MM.1S (cell line): ENCODE data around the gene DLEC1.
"Not testable (repeated sequence)": the region's sequence is repeated elsewhere in the genome, so short reads cannot be mapped to it uniquely, and the experiment has no call there.

ENCODE experiments used
- DNase-seq: peaks from one replicate; pipeline ENCODE4 v3.0.0-alpha.2; 2015
- H2AFZ ChIP-seq: fragments of 300-600 bp; sonication (generic); 2 replicates; pipeline ENCODE4 v1.6.0; 2016; ENCODE audit warnings: antibody characterized with exemption, low read length
- H3F3A ChIP-seq: fragments of 300-600 bp; sonication (generic); 2 replicates; pipeline ENCODE4 v1.6.1; 2016; ENCODE audit warnings: mild to moderate bottlenecking, antibody characterized with exemption, low read length, moderate library complexity, mixed read lengths; ENCODE audit not compliant: insufficient read depth
- H3K27ac ChIP-seq: fragments of 300-600 bp; sonication (generic); 2 replicates; pipeline ENCODE4 v1.5.1; 2016; ENCODE audit warnings: mild to moderate bottlenecking, low read length
- H3K27me3 ChIP-seq: fragments of 300-600 bp; sonication (generic); replicated peaks from 2 replicates; pipeline ENCODE4 v1.6.0; 2016; ENCODE audit warnings: low read length; ENCODE audit not compliant: insufficient read depth
- H3K36me3 ChIP-seq: fragments of 300-600 bp; sonication (generic); replicated peaks from 2 replicates; pipeline ENCODE4 v1.6.1; 2016; ENCODE audit warnings: mild to moderate bottlenecking, low read length, mixed read lengths; ENCODE audit not compliant: insufficient read depth
- H3K4me1 ChIP-seq: fragments of 300-600 bp; sonication (generic); 2 replicates; pipeline ENCODE4 v1.6.1; 2016; ENCODE audit warnings: low read length, mixed read lengths
- H3K4me2 ChIP-seq: fragments of 300-600 bp; sonication (generic); 2 replicates; pipeline ENCODE4 v1.6.0; 2016; ENCODE audit warnings: low read depth, low read length
- H3K4me3 ChIP-seq: fragments of 300-600 bp; sonication (generic); 2 replicates; pipeline ENCODE4 v1.5.1; 2016; ENCODE audit warnings: low read length, mixed read lengths
- H3K79me2 ChIP-seq: fragments of 300-600 bp; sonication (generic); 2 replicates; pipeline ENCODE4 v1.6.1; 2016; ENCODE audit warnings: mixed run types, low read length, mixed read lengths
- H3K9ac ChIP-seq: fragments of 300-600 bp; sonication (generic); 2 replicates; pipeline ENCODE4 v1.6.1; 2016; ENCODE audit warnings: low read length, mixed read lengths
- H3K9me2 ChIP-seq: fragments of 300-600 bp; sonication (generic); replicated peaks from 2 replicates; pipeline ENCODE4 v1.6.1; 2016; ENCODE audit warnings: mild to moderate bottlenecking, low read length, mixed read lengths; ENCODE audit not compliant: insufficient read depth
- H3K9me3 ChIP-seq: fragments of 300-600 bp; sonication (generic); replicated peaks from 2 replicates; pipeline ENCODE4 v1.6.1; 2016; ENCODE audit warnings: mild to moderate bottlenecking, low read length, mixed read lengths; ENCODE audit not compliant: insufficient read depth
- H4K20me1 ChIP-seq: fragments of 300-600 bp; sonication (generic); 2 replicates; pipeline ENCODE4 v1.6.1; 2016; ENCODE audit warnings: mild to moderate bottlenecking, low read length, moderate library complexity, mixed read lengths; ENCODE audit not compliant: insufficient read depth
- CTCF ChIP-seq: fragments of 300-600 bp; sonication (generic); IDR thresholded peaks from 2 replicates; pipeline ENCODE4 v1.5.1; 2016; ENCODE audit warnings: antibody characterized with exemption, low read length, mixed read lengths
- EZH2 ChIP-seq: fragments of 300-600 bp; sonication (generic); optimal IDR thresholded peaks from 2 replicates; pipeline ENCODE3; 2017; ENCODE audit warnings: low read depth, mild to moderate bottlenecking, antibody characterized with exemption, low read length, mixed read lengths
- EZH2phosphoT487 ChIP-seq: fragments of 300-600 bp; sonication (generic); IDR thresholded peaks from 2 replicates; pipeline ENCODE4 v1.6.1; 2018; ENCODE audit warnings: antibody characterized with exemption, low read length

Gene DLEC1

GRCh38 chr3:38083254-38083653, 44.2 kb downstream of the DLEC1 start:
- H3K4me1 ChIP-seq, DNase-seq, H3K27me3 ChIP-seq, H3K9me2 ChIP-seq, H2AFZ ChIP-seq, H3K36me3 ChIP-seq, H3K27ac ChIP-seq, H3K4me2 ChIP-seq, H3K4me3 ChIP-seq, H3K79me2 ChIP-seq, H3K9me3 ChIP-seq, H3K9ac ChIP-seq, H4K20me1 ChIP-seq, H3F3A ChIP-seq: not testable (repeated sequence)

- DNase-seq, result no peak
- no peaks in the 10 kb centered on the region for H3K36me3 ChIP-seq
- no peak overlapping the region for H3K27ac ChIP-seq
- H3K4me3 ChIP-seq, result no peak overlapping the region
- no peaks in the 10 kb centered on the region for H3K9me3 ChIP-seq
- H2AFZ ChIP-seq, result no peak overlapping the region
- no peaks in the 10 kb centered on the region for H3F3A ChIP-seq
- no peaks in the 10 kb centered on the region for H3K79me2 ChIP-seq
- no peaks in the 10 kb centered on the region for H3K9me2 ChIP-seq
- no peaks in the 10 kb centered on the region for H3K4me1 ChIP-seq
- TF ChIP-seq EZH2phosphoT487, result no peak
- TF ChIP-seq EZH2, result no peak
- TF ChIP-seq CTCF, result no peak
- no peaks in the 10 kb centered on the region for H4K20me1 ChIP-seq
- H3K27me3 ChIP-seq, result no peaks in the 10 kb centered on the region
- no peak overlapping the region for H3K4me2 ChIP-seq
- no peak overlapping the region for H3K9ac ChIP-seq
Observed at GRCh38 chr3:38083871-38084333, 44.9 kb downstream of the DLEC1 start.

- TF ChIP-seq EZH2 (no peak), EZH2phosphoT487 (no peak), CTCF (no peak)
- Histone ChIP-seq H3K27ac (0 out of 2 replicates have a peak overlapping the region, but pooled peaks have one; percentile 24), H3K9me2 (no peaks in the 10 kb centered on the region), H3K36me3 (no peaks in the 10 kb centered on the region), H3K9me3 (no peaks in the 10 kb centered on the region), H3K9ac (no peak overlapping the region), H3K79me2 (no peaks in the 10 kb centered on the region), H3K4me3 (no peak overlapping the region), H3K4me2 (no peak overlapping the region), H3K4me1 (no peaks in the 10 kb centered on the region), H2AFZ (no peak overlapping the region), H3K27me3 (no peaks in the 10 kb centered on the region), H3F3A (no peaks in the 10 kb centered on the region), H4K20me1 (no peaks in the 10 kb centered on the region)
- DNase-seq, result no peak
Observed at GRCh38 chr3:38084334-38085310, 45.6 kb downstream of the DLEC1 start.
